ENCODE results near the gene BMERB1.
"Not testable (repeated sequence)": the region's sequence is repeated elsewhere in the genome, so short reads cannot be mapped to it uniquely, and the experiment has no call there.

Gene BMERB1

DNA sequence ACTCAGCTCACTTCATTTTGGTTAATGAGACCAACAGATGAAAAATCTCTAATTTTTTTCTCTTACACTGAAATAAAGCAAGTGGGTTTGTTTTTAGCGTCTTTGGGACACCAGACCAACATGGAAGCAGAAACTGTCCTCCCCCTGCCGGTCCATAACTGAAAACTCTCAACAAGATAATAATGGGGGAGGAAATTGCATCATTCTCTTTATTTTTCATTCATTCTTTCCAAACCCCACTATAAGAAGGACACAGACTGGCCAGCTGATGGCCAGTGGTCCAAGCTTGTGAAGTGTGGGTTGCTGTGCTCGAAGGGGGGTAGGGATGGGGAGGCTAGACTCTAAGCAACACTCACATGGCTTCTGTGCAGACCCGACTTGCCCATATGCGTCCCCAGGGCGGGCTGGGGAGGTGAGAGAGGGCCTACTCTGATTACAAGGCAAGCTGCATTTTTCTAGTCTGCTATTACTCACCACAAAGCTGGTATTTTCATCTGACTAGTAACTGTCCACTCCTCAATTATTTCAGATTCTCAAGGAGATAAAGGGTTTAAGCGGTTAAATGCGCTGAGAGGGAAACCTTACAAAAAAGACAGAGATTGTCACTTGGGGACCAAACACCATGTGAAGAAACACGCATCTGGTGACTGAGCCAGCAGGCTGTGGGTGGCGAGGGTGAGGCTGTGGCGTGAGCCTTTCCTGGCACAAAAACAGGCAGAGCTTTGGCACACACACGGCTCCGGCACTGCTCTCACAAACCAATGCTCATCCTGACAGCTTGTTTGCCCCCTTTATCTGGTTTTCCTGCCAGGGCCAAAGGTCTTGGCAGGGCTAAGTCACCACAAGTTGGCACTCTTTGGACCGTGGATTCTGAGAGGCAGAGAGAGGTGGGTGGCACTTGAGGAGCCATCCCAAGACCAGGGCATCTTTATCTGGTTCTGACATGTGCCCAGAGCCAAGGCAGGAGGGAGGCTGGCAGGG is 170.4 kb downstream of the BMERB1 start:
- no peak for DNase-seq (ENCODE audit: low read depth)
- TF ChIP-seq CTCF (IDR thresholded peaks at IDR 0.05; ENCODE audit: low read length, missing control alignments) = no peak
- no peak overlapping the region for H3K4me3 ChIP-seq (replicated peaks; ENCODE audit: low read depth, low read length)

DNA sequence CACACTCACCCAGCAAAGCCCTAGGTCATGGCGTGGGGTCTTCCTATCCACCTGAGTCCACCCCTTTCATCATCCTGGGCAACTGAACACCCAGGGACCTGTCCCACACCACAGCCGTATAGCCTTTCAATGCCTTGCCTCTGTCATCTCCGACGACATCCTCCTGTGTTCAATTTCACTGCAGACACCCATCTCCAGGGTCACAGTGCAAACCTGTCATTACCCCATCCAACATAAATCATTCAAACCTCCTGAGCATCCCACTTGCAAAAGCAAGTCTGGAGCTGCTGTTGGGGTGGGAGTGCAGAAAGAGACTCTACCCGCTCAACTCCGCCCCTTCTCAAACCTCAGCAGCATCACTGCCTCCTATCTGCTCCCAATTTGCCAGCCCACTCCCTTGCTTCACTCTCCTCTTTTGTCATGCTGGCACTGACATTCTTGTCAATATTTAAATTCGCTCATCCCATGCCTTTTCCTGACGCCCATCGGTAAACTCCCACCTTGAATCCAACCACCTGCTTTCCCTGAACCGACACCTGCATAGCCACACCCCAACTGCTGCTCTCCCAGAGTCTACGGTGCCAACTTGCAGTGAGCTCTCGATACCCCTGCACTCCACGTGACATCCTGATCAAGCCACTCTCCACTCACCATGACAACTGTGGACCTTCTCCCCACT is 171.6 kb downstream of the BMERB1 start:
- no peak for TF ChIP-seq CTCF (IDR thresholded peaks at IDR 0.05; ENCODE audit: low read length, missing control alignments)
- H3K4me3 ChIP-seq (replicated peaks; ENCODE audit: low read depth, low read length) = no peak overlapping the region
- DNase-seq (ENCODE audit: low read depth) = no peak

DNA sequence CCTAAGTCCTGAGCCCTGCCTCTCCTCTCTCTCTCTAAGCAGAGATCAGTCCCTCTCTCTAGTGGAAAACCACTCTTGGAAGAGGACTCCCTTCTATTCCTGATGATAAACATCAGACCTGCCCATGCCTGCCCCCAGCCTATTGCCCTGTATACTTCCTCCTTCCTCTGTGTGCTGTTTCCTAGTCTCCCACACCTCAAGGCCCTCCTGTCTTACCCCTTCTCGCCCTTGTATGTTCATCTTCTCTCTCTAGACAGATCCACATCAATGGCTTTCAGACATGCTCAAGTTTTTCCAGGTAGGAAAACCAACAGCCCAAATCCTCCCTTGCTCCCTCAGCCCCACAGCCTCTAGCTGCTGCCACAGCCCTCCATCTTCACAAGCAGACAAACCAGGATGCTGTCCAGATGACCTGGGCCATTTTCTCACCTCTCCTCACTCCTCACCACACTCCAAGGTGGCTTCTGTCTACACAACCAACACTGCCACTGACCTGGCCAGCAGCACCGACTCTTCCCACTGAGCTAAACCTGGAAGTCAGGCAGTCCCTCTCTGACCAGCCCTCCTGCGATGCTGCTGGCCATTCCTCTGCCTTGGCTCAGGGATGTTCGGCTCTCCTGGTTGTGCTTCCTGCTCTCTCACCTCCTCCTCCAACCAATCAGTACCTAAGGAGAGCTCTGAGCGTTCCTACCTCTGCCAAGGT is 172.3 kb downstream of the BMERB1 start:
- H3K4me3 ChIP-seq (replicated peaks; ENCODE audit: low read depth, low read length) = no peak overlapping the region
- no peak for TF ChIP-seq CTCF (IDR thresholded peaks at IDR 0.05; ENCODE audit: low read length, missing control alignments)

DNA sequence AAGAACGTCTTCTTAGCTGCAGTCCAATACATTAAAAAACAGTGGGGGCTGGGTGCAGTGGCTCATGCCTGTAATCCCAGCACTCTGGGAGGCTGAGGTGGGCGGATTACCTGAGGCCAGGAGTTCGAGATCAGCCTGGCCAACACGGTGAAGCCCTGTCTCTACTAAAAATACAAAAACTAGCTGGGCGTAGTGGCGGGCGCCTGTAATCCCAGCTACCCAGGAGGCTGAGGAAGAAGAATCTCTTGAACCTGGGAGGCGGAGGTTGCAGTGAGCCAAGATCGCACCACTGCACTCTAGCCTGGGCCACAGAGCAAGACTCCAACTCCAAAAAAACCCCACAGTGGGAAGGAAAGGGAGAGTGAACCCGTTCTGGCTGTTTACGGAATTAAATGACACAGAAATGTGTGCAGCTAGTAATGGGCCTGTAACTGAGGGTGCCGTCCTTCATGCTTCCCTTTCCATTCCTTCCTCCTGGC is 172.9 kb downstream of the BMERB1 start:
- not testable (repeated sequence) for DNase-seq (ENCODE audit: low read depth); H3K4me3 ChIP-seq (replicated peaks; ENCODE audit: low read depth, low read length)

More for the DNA sequence above, 172.3 kb downstream of the BMERB1 start:
- no peak for DNase-seq (ENCODE audit: low read depth)

DNA sequence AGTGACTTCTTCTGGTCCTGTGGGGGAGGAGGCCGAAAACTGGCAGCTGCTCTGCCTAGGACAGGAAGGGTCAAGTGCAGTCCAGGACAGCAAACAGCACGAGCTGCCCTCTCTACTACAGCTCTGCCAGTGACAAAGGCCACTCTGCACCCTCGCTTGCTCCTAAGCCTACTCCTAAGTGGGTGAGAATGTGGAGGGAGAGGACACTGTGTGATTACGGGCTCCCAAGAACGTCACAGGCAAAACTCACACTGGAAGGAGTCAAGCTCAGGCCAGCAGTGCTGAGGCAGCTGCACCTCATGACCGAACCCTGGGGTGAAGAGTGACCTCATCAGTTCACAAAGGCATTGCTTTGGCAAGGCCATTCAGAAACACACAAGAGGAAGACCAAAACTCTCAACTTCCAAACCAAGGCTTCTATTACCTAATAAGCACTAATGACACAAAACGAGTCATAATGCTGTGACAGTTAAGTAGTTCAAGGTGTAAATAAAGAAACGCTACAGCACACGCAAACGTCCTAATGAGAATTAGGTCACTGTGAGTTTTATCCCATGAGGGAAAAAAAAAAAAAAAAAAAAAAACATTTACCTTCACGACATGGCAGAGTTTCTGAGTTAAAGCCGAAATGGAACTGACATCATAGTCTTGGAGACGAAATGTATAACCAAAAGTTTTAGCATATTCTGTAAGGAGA is 173.5 kb downstream of the BMERB1 start:
- no peak overlapping the region for H3K4me3 ChIP-seq (replicated peaks; ENCODE audit: low read depth, low read length)
- no peak for TF ChIP-seq CTCF (IDR thresholded peaks at IDR 0.05; ENCODE audit: low read length, missing control alignments)
- peak; percentile 39 for DNase-seq (ENCODE audit: low read depth)

- no peak for TF ChIP-seq CTCF (IDR thresholded peaks at IDR 0.05; ENCODE audit: low read length, missing control alignments)
- H3K4me3 ChIP-seq (replicated peaks; ENCODE audit: low read depth, low read length) = no peak overlapping the region
- peak; percentile 12 for DNase-seq (ENCODE audit: low read depth)
Measured at GRCh38 chr16:15608398-15609285, 174.3 kb downstream of the BMERB1 start.
